ENCODE results near the gene AP1G2.

- TF ChIP-seq POLR2AphosphoS5 (IDR thresholded peaks at IDR 0.05) = no peak
- no peak for TF ChIP-seq CTCF (IDR thresholded peaks at IDR 0.05; ENCODE audit: poor library complexity, severe bottlenecking)
- no peak for TF ChIP-seq EZH2 (IDR thresholded peaks at IDR 0.05; ENCODE audit: borderline replicate concordance, insufficient read depth, low read length, poor library complexity, severe bottlenecking)
- TF ChIP-seq RAD21 (conservative IDR thresholded peaks at IDR 0.05) = no peak
- TF ChIP-seq SMC3 (conservative IDR thresholded peaks at IDR 0.05; ENCODE audit: poor library complexity) = no peak
- no peak for TF ChIP-seq EP300 (conservative IDR thresholded peaks at IDR 0.05; ENCODE audit: poor library complexity, severe bottlenecking)
- no peak for TF ChIP-seq MXI1 (conservative IDR thresholded peaks at IDR 0.05; ENCODE audit: poor library complexity, severe bottlenecking)
Observed at GRCh38 chr14:23610090-23610814, 42.7 kb upstream of the AP1G2 start.
